Middle frontal gyrus (tissue), 1 donor: ENCODE data around the gene IL17RE.

Experiments
- DNase-seq: peaks from one replicate; pipeline ENCODE4 v3.0.0-alpha.2; 2015; ENCODE audit warnings: low spot score; ENCODE audit errors: extremely low spot score

Gene IL17RE

GRCh38 chr3:9951962-9952805, 49.5 kb downstream of the IL17RE start, which contains the start of gene PRRT3:
Gene PRRT3, minus strand, starts transcription at chr3:9952408. Its CDS starts 2,293 bp downstream, at chr3:9950115.
- no peak for DNase-seq

- DNase-seq = no peak
Observed at GRCh38 chr3:9955067-9955502, 52.4 kb downstream of the IL17RE start.

DNA sequence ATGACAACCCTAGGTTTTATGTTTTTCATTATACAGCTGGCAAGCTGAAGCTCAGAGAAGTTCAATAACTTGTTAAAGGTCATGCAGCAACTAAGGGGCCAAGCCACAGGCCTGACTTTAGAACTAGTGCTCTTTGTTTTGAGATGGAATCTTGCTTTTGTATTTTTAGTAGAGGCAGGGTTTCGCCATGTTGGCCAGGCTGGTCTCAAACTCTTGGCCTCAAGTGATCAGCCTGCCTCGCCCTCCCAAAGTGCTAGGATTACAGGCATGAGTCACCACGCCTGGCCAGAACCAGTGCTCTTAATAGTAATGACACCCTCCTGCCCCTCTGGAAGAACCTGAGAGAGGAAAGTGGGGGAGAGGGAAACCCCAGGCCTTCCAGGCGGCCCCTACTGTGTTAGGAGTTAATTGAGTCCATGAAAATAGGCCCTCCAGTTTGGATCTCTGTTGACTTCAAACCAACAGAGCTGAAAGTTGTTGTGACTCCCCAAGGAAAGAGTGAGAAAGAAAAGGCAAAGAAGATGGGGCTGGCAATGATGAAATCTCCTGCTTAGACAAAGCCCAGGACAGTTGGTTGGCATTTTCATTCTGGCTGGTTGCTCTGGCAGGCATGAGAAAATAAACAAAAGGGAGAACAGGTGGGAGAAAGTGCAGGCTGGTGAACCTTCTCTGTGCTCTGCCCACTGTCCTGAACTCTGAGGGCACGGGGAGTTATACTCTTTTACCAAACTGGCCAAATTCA, 53.1 kb downstream of the IL17RE start:
- no peak for DNase-seq

DNA sequence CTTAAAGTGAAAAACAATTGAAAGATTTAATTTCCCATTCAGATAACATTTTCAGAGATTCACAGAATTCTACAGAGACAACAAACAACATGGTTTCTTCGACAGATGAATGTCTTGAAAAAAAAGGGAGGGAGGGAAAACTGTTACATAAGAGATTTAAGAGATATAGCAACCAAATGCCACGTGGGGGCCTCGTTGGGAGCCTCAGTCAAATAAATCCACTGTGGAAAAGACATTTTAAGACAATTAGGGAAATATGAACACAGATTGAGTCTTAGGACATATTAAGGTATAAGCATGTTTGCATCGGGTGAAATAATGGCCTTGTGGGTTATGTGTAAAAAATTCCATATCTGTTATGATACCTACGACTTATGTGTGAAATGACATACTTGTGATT, 54.6 kb downstream of the IL17RE start:
- DNase-seq = no peak

DNA sequence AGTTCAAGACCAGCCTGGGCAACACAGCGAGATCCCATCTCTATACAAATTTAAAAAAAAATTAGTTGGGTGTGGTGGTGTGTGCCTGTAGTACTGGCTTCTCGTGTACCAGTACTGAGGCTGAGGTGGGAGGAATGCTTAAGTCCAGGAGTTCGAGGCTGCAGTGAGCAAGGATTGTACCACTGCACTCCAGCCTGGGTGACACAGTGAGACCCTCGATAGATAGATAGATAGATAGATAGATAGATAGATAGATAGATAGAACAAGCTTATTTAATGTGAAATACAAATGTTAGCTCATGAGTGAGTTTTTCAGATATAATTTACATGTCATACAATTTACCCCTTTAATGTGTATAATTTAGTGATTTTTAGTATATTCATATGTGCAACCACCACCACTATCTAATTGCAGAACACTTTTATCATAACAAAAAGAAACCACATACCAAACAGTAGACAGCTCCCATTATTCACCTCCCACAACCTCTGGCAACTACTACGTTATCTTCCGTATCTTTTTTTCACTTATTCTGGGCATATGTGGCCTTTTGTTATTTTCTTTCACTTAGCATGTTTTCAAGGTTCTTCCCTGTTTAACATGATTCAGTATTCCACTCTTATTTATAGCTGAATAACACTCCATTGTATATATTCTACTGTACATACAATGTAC, 62.7 kb downstream of the IL17RE start:
- DNase-seq = no peak
